NCI-H2227 (cell line): ENCODE results near the gene PRSS53.

Source experiments
- DNase-seq: peaks from one replicate; lab custom pipeline; 2025; ENCODE audit not compliant: unreplicated experiment; lab: John Stamatoyannopoulos, UW

Gene PRSS53

GRCh38 chr16:31099860-31100638, 11.3 kb upstream of the PRSS53 start:
- DNase-seq, result no peak

GRCh38 chr16:31094424-31095120, 5.8 kb upstream of the PRSS53 start, which contains the start of gene VKORC1:
Gene VKORC1, minus strand, starts transcription at chr16:31094797. Its CDS starts 68 bp downstream, at chr16:31094729.
- peak; percentile 97 for DNase-seq

GRCh38 chr16:31094088-31094423, 5.3 kb upstream of the PRSS53 start:
- peak; percentile 46 for DNase-seq

- DNase-seq, result peak; percentile 71
These were observed 4.5 kb upstream of the PRSS53 start for GRCh38 chr16:31093132-31093703.

GRCh38 chr16:31092330-31092729, 3.6 kb upstream of the PRSS53 start:
- no peak for DNase-seq

- DNase-seq, result no peak
These were observed 1.8 kb upstream of the PRSS53 start for GRCh38 chr16:31090540-31090939.

- no peak for DNase-seq
These were observed 456 bp upstream of the PRSS53 start for GRCh38 chr16:31089199-31089598.

GRCh38 chr16:31087971-31088370, 772 bp downstream of the PRSS53 start:
- no peak for DNase-seq

GRCh38 chr16:31087481-31087880, 1.3 kb downstream of the PRSS53 start:
- DNase-seq, result no peak

- no peak for DNase-seq
These were observed 2.2 kb downstream of the PRSS53 start for GRCh38 chr16:31086629-31086906.

- no peak for DNase-seq
These were observed 2.7 kb downstream of the PRSS53 start for GRCh38 chr16:31085873-31086628.

GRCh38 chr16:31085411-31085810, 3.3 kb downstream of the PRSS53 start:
- no peak for DNase-seq

- no peak for DNase-seq
These were observed 4.0 kb downstream of the PRSS53 start for GRCh38 chr16:31084584-31085302.

GRCh38 chr16:31083981-31084380, 4.8 kb downstream of the PRSS53 start:
- no peak for DNase-seq

- no peak for DNase-seq
These were observed 5.2 kb downstream of the PRSS53 start for GRCh38 chr16:31083556-31083955.

- peak; percentile 45 for DNase-seq
These were observed 5.7 kb downstream of the PRSS53 start for GRCh38 chr16:31083081-31083480.

GRCh38 chr16:31082368-31083045, 6.2 kb downstream of the PRSS53 start:
- peak; percentile 22 for DNase-seq

- DNase-seq, result no peak
These were observed 7.1 kb downstream of the PRSS53 start for GRCh38 chr16:31081428-31082351.

- no peak for DNase-seq
These were observed 7.9 kb downstream of the PRSS53 start for GRCh38 chr16:31080756-31081419.
